Measurements from ENCODE around the gene UBAC1.
A peak's percentile ranks its signal among the peaks of the same experiment; 100 is the strongest.
"Not testable (repeated sequence)": the region's sequence is repeated elsewhere in the genome, so short reads cannot be mapped to it uniquely, and the experiment has no call there.

UBAC1 gene

DNA sequence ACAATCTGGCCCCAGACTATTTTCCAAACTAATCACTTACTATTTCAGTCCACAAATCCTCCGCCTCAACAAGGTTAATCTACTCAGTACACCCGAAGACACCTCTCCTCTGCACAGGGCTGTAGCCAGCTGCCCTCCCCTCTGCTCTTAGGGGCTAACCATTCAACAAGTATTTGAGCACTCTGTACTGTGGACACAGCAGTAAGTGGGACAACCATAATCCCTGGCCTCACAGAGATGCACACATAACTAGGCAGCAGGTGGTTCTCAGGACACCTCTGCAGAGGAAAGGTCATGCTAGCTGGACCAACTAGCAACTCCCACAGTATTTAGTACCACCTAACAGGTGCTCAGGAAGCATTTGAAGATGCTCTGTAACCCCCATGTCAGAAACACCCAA lies 59.3 kb downstream of the UBAC1 start:
- no peak for DNase-seq (ENCODE audit: low read depth in 2 of 2)

DNA sequence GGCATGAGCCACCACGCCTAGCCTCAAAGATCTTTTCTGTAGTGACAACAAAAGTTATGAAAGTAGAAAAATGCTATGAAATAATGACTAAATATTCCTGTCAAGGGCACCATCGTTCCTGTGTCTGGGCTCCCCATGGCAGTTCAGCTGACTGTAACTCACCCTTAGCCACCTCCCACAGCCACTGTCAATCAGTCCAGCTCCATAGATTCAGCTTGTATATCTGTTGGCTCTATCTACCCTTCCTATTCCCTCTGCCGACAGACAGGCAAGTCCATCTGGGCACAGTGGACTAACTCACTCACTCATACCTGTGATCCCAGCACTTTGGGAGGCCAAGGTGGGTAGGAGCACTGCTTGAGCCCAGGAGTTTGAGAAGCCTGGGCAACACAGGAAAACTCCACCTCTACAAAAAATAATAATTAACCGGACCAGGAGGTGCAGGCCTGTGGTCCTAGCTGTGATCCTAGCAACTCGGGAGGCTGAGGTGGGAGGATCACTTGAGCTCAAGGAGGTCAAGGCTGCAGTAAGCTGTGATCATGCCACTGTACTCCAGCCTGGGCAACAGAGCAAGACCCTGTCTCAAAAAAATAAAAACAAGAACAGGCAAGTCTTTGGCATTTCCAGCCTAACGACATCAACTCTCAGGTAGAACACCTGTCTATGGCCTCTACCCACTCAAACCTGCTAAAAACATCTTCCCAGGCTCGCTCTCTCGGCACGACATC lies 60.0 kb downstream of the UBAC1 start:
- DNase-seq (ENCODE audit: low read depth in 2 of 2), result no peak

DNA sequence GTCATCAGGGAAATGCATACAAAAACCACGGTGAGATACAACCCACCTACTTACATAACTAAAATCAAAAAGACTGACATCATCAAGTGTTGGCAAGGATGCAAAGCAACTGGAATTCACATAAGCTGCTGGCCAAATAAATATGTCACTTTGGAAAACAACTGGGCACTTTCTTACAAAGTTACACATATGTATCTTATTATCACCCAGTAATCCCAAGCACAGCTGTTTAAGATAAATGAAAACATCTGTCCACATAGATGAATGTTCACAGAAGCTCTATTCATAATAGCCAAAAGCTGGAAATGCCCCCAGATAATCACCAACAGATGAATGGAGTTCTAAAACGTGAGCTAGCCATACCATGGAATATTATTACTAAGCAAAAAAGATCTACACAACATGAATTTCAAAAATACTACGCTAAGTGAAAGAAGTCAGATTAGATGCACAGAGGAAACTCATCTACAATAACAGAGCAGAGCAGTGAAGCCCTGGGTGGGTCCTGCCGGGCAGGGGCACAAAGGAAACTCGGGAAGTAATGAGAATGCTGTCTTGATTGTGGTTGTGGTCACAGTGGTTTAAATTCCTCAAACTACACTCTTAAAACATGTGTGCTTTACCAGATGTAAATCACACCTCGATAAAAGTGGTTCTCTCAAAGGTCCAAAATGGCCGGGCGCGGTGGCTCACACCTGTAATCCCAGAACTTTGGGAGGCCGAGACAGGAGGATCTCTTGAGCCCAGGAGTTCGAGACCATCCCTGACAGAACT lies 62.4 kb downstream of the UBAC1 start:
- no peak for DNase-seq (ENCODE audit: low read depth in 2 of 2)

DNA sequence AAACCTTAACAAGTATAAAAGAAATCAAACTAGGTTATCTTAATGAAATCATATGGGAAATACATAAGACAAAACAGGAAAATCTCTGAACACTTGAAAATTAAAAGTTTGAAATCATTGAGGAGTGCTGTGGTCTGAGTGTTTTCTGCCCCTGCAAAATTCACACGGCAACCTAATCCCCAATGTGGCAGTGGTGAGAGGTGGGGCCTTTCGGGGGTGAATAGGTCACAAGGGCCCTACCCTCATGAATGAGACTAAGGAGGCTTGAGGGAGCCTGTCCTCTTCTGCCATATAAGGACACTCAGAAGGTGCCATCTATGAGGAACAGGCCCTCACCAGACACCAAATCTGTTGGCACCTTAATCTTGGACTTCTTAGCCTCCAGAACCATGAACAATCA lies 64.5 kb downstream of the UBAC1 start:
- no peak for DNase-seq (ENCODE audit: low read depth in 2 of 2)

DNA sequence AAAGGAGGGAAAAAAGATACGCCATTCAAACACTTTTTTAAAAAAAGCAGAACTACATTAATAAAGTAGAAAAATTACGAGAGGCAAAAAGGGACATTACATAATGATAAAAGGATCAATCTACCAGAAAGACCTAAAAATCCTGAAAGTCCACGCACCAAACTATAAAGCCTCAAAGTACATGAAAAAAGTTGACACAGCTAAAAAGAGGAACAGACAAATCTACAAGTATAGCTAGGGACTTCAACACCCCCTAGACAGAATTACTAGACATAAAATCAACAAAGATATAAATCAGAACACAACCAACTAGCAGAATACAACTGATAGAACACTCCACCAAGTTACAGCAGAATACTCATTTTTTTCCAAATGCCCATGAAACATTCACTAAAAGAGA lies 65.0 kb downstream of the UBAC1 start:
- no peak for DNase-seq (ENCODE audit: low read depth in 2 of 2)

DNA sequence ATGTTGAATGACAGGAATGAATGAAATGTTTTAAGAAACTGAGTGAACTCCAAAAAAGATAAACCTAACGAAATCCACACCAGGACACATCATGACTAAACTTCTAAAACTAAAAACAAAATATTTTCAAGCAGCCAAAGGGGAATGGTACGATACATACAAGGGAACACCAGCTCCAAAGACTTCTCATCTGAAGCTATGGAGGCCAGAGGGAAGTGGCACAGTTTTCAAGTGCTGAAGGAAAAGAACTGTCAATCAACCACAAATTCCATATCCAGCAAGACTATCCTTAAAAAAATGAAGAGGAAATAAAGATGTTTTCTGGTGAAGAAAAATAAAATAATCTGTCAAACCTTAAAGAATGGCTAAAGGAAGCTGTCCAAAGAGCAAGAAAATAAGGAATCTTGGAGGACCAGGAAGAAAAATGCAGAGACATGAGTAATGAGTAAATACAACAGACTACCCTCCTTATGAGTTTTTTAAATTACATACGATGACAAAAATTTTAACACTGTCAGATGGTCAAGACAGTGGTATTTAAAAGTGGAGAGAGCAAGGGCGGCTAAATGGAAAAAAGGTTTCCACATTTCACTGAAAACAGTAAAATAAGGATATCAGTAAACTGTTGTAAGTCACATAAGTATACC lies 65.8 kb downstream of the UBAC1 start:
- DNase-seq (ENCODE audit: low read depth in 2 of 2), result no peak

DNA sequence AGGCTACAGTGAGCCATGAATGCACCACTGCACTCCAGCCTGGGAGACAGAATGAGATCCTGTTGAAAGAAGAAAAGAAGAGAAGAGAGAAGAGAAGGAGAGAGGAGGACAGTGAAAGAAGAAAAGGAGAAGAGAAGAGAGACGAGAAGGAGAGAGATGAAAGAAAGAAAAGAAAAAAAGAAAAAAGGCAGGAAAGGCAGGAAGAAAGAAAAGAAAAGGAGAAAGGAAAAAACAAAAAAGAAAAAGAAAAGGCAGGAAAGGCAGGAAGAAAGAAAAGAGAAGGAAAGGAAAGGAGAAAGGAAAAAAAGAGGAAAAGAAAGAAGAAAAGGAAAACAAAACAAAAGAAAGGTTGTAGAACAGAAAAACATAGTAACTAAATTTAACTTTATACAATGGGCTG lies 68.1 kb downstream of the UBAC1 start:
- no peak for DNase-seq (ENCODE audit: low read depth in 2 of 2)

DNA sequence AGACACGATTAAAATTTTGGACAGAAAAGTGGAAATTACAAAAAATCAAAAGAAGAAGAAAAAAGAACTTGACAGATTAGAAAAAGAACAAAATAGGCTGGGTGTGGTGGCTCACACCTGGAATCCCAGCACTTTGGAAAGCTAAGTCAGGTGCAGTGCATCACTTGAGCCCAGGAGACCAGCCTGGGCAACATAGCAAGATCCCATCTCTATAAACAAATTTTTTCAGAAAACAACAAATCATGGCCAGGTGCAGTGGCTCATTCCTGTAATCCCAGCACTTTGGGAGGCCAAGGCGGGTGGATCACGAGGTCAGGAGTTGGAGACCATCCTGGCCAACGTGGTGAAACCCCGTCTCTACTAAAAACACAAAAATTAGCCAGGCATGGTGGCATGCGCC lies 68.8 kb downstream of the UBAC1 start:
- not testable (repeated sequence) for DNase-seq (ENCODE audit: low read depth in 2 of 2)

DNA sequence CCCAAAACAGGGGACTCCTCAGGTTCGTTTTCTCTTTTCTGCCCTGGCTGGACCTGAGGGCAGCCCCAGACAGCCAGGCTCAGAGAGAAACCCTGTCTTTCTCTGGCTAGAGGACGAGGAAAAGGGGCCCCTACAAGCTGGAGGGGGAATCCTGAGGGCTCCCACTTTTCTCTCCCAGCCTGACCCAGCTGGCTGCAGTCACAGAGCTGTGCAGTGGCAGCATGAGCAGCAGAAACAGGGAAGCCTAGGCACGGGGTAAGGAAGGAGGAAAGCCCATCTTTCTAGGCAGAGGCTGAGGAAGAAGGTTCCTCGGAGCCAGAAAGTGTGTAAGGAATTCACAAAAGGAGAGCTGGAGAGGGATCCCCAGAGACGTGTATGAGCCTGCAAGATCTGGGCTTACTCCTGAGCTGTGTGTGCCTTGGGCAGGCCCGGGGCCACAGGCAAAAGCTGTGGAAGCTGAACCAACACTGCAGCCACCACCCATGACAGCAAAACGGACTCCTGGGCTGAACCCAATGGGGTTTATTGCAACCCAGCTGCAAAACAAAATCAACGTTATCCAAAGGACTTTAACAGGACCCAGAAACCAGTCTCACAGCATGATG lies 70.0 kb downstream of the UBAC1 start:
- no peak for DNase-seq (ENCODE audit: low read depth in 2 of 2)

DNA sequence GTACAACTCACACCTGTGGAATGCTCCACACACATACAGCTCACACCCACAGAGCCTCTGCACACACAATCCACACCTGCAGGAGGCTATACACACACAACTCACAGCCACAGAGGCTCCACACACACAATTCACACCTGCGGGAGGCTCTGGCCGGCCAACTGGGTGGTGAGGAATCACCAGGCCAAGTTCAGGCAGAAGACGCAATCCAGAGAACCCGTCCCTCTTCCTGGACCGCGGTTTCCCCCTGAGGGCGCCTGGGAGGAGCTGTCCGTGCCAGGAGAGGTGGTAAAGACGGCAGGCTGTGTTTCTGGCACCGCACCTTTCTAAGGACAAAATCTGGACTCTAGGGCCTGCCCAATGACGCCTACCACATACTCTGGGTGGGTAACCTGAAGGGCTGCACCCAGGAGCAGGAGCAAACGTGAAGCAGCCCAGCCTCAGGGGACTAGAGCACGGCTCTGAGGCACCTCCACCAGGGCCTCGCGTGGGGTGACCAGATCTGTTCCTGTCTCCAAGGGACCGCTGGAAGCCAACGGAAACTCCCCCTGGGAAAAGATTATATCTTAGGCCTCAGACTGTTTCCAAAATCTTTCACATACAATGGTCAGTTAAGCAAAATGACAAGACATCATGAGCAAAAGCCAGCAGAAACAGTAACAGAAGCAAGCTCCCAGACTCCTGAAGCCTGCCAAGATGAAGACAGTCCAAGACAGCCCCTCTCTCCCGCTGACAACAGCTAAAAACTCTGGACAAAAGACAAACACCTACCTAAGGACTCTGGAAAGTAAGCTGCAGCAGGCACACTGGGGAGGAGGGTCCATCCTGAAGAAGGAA lies 70.8 kb downstream of the UBAC1 start:
- DNase-seq (ENCODE audit: low read depth in 2 of 2), result no peak

DNA sequence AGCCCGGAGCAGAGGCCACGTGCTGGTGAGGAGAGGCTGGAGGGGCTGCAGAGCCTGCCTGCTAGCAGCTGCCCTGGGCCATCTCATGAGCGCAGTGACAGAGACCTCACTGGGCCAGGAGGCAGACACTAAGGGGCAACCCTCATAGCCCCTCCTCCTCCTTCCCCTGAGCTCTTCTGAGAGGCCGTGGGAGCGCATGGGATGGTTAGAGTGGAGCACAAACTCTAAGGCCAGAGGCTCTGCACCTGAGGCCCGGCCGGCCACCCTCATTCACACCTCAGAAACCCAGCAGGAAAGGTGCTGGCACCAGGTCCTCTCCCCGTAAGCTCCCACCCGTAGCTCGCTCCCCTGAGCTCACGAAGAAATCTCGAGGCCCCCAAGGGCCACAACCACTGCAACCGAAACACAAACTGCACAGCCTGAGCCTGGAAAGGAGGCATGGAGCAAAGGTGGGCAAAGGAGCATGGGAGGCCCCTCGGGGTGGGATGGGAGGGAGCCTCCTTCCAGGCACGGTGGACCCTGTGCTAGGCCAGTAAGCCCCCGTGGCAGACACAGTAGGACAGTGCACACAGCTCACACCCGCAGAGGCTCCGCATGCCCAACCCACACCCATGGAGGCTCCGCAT lies 71.5 kb downstream of the UBAC1 start:
- no peak for DNase-seq (ENCODE audit: low read depth in 2 of 2)

DNA sequence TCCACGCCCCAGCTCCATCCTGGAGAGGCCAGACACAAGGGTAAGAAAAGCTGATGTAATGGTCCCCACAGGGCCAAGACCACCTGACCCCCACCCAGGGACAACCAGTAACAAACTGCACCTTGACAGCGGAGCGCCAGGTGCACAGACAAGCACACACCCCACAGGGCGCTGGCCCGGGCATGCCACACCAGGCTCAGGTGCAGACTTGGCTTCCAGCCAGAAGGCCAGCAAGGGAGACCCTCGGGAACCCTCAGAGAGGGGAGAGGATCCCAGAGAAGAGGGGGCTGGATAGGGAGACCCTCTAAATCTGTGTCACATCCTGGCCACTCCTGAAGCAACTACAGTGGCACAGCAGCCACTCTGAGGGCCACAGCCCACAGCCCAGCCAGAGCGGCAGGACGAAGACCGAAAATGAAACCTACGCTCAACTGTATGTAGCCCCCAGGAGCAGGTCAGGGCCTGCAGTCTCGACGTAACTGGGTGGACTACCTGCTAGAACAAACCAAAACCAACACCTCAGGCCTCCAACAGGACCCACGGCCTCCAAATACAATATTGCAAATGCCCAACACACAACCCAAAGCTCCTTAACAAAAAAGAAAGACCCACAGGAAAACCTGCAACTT lies 72.3 kb downstream of the UBAC1 start:
- DNase-seq (ENCODE audit: low read depth in 2 of 2), result no peak

DNA sequence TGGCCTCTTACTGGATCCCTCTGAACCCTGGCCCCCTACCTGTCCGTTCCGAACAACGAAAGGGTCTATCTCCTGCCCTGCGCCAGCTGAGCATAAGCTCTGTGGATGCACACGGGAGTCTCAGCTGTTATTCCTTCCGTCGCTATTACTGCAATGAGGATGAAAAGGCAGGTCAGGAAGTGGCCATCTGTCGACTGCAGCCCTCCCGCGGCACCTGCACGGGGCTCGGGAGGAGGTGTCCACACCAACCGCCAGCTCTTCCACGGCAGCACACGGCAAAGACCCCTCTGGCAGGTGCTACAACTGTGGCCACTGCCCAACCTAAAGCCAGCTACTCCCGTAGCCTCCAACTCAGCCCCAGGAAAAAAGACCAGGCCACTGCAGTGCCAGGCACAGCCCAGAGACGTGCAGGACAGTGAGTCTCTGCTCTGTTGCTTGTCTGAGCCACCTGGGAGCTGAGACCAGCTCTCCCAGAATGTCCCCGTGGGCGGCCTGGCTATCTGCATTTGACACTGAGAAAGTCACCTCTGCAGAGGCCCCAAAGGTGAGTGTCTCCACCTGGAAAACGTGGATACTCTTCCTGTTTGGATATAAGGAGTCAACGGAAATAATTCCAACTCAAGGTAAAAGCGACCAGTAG lies 72.9 kb downstream of the UBAC1 start:
- DNase-seq (ENCODE audit: low read depth in 2 of 2), result no peak

DNA sequence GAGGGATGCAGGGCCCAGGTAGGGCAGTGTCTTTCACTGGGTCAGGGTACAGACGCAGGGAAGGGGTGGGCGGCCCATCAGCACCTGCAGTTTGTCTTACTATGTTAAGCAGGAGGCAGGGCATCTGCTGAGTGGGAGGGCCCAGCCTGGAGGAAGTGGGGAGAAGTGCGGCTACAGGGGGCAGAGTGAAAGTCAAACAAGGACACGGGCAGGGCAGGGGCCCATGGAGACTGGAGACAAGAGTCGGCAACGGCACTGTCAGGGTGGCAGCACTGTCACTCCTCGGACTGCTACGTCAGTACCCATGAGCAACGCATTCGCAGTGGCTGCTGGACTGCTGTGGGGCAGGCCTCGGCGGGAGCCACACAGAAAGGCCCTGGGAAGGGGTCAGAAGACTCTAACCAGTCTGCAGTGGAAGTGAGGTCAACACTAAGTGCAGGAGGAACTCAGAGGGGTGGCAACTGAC lies 73.6 kb downstream of the UBAC1 start:
- peak; percentile 23 to 24 for DNase-seq (ENCODE audit: low read depth in 2 of 2)

DNA sequence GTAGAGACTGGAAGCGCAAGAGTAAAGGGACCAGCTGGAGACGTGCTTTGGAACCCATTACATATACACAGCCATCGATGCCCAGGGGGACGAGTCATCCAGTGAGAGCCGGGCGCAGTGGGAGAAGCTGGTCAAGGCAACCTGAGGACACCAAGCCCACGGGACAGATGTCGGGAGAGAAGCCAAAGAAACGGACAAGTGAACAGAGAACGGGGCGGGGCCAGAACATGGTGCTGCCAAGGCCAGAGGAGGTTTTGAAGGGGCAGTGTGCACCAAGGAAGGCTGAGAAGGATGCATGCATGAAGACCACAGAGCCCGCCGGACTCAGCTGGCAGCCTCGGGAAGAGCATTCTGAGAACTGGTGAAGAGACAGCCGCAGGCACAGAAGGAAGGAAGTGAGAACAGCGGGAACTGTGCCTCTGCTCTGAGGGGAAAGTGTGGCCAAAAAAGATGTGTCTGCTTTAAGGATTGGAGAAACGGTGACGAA lies 74.1 kb downstream of the UBAC1 start:
- no peak for DNase-seq (ENCODE audit: low read depth in 2 of 2)

DNA sequence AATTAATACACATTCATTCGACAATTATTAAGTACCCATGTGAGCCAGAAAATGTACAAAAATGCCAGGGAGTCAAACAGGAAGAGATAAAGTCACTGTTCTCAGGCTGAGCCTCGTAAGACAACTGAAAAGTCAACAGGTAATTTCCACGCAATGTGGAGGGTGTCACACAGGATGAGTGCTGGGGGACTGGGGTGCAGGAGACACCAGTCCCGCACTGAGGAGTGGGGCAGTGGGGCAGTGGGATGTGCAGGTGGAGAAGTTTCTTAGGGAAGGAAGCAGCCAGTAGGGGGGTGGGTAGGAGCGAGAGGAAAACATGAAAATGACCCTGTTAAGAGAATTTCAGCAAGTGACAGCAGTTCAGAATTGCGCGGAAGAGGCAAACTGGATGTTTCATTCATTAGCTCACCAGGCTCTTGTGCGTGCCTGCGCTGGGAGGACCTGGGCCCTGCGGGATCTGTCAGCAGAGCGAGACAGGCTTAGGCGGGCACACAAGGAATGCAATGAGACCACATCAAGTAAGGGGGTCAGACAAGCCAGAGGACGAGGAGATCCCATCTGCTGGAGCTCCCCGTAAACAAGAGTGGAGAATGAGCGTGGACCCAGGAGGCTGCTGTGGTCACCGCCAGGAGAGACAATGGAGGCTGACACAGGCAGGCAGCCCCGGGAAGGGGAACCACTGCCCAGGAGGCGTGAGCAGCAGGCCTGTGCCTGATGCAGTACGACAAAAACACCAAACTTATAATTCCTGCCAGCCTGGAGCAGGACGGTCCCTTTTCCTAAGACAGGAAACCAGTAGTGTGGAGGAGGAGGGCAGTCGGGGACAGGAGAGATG lies 74.8 kb downstream of the UBAC1 start:
- no peak for DNase-seq (ENCODE audit: low read depth in 2 of 2)

DNA sequence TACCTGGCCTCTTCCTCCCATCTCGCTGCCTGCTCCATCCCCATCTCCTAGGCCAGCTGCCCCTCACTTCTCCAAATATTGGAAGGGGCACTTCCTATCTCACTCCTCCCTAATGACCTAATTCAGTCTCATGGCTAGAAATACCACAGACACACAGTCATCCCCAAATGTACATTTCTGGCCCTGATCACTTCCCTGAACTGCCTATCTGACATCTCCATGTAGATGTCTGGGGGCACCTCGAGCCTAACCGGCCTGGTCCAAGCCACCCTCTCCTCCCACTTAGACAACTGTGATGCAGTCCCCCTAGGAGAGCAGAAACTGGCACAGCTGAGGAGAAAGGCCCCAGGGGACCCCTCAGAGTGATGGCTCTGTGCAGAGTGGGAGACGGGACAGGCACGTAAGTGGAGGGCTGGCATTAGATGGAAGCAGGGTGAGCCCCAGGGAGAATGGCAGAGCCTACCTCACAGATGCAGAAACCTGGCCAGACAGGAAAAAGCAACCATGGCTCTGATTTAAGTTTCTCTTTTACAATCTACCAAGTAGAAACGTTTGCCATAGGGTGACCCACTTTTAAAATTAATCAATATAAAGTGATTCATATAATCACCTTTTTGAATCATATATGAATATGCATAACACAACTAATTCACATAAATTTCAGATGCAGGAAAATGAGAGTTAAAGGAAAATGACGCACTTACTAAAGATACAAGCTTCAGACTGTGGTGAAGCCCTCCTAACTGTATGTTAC lies 75.9 kb downstream of the UBAC1 start:
- DNase-seq (ENCODE audit: low read depth in 2 of 2), result no peak

DNA sequence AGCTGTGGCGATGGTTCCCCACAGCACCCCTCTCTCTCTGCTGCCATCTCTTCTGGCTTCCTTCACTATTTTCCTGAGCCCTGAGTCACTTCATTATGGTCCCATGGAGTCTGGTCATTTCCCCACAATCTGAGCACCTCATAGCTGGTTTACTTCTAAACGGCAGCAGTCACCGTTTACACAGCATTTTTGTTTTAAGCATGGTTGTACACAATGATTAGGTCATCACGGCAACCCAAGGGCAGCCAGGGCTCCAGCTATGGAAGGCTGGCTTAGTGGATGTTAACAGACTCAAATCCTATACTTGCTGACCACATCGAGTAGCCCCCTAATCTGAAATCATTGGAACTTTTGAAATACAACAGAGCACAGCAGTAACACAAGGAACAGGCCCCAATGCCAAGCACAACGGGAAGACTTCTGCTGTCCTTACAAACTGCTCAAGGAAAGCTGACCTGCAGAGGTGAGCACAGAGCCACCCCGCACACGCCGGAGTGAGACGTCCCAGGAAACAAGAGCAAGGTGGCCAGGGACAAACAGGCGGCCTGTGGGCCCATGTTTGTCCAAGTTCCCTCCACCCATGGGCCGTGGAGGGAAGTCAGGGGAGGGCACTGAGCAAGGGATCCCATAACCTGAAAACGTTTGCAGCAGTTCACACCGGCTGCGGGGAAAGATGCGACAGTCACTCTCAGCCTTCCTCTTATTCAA lies 76.7 kb downstream of the UBAC1 start:
- no peak for DNase-seq (ENCODE audit: low read depth in 2 of 2)

Measured in stimulated activated CD4-positive, alpha-beta T cell treated with anti-CD3 and anti-CD28 coated beads, Interleukin-1b, Interleukin-23, amount 100 ng/mL, for 4 hours (primary cell).